K562 (cell line): Measurements from ENCODE around the gene BMAL1. TPM values are rescaled to one million over a fixed set of nuclear protein-coding genes. Genes with fewer than 3 reads are reported as not detected.

ENCODE experiments used
- ATAC-seq: fragments of 200-7000 bp; cut with Tn5 transposase; 3 replicates; pipeline ENCODE4 v1.9.1; 2020; ENCODE audit warnings: moderate library complexity
- BruUV-seq: library from RNA; stranded (reverse); fragments of 400-500 nt; replicated peaks from 2 replicates; lab custom pipeline; 2021; lab: Mats Ljungman, UMichigan
- CTCF ChIA-PET: fragments of 300-600 bp; formaldehyde crosslinking; extraction: SDS; loops from one replicate; lab custom pipeline; 2021; ENCODE audit warnings: low intra/inter-chr PET ratio; lab: Yijun Ruan, JAX
- POLR2A ChIA-PET: fragments of 300-600, 350-650 bp; sonication (Branson Sonifier 250); formaldehyde crosslinking; extraction: SDS; loops from one replicate; lab custom pipeline; 2021; ENCODE audit warnings: antibody characterized with exemption, inconsistent platforms; lab: Yijun Ruan, JAX
- DNase-seq, 4 experiments: peaks; one replicate each; pipeline versions ENCODE4 v3.0.0 to v3.0.0-alpha.2; 2011 to 2018; ENCODE audit warnings: low spot score in 3 of 4, mixed read lengths in 3 of 4; ENCODE audit errors: extremely low read depth in 1 of 4
- FAIRE-seq: peaks from 2 replicates; lab custom pipeline; 2011; peaks lifted over from hg19 to GRCh38; lab: Jason Lieb, UNC
- H2AFZ ChIP-seq: 2 replicates; pipeline ENCODE4 v1.6.0; 2011; ENCODE audit warnings: low read depth, low read length, control low read depth, inconsistent platforms
- H3K27ac ChIP-seq: fragments of 200-600 bp; 3 replicates; pipeline ENCODE4 v1.8.0; 2011; ENCODE audit warnings: low read depth, mild to moderate bottlenecking, control low read depth, inconsistent platforms, low read length, moderate library complexity, mixed read lengths; ENCODE audit errors: extremely low read depth
- H3K27me3 ChIP-seq, 2 experiments: fragments of 300-600 bp in 1 of 2; 2 replicates in 1 of 2; 3 replicates in 1 of 2; pipeline versions ENCODE4 v1.6.0 to v1.8.0; 2011; ENCODE audit warnings: inconsistent platforms in 2 of 2, low read length in 2 of 2, mild to moderate bottlenecking in 1 of 2, mixed read lengths in 1 of 2, moderate library complexity in 1 of 2; ENCODE audit not compliant: control insufficient read depth in 2 of 2, insufficient read depth in 2 of 2
- H3K36me3 ChIP-seq: fragments of 300-600 bp; 3 replicates; pipeline ENCODE4 v1.8.0; 2011; ENCODE audit warnings: mild to moderate bottlenecking, low read length, inconsistent platforms; ENCODE audit not compliant: control insufficient read depth, insufficient read depth
- H3K4me1 ChIP-seq, 2 experiments: fragments of 200-600 bp in 1 of 2; replicated peaks in 1 of 2; 2 replicates in 1 of 2; 3 replicates in 1 of 2; pipeline versions ENCODE4 v1.5.1 to v1.8.0; 2011; ENCODE audit warnings: inconsistent platforms in 2 of 2, low read length in 2 of 2, mild to moderate bottlenecking in 1 of 2, mixed read lengths in 1 of 2, moderate library complexity in 1 of 2; ENCODE audit not compliant: control insufficient read depth in 2 of 2, insufficient read depth in 2 of 2
- H3K4me2 ChIP-seq: 2 replicates; pipeline ENCODE4 v1.6.1; 2011; ENCODE audit warnings: low read length, control low read depth, inconsistent platforms, mixed read lengths; ENCODE audit not compliant: insufficient read depth
- H3K4me3 ChIP-seq: fragments of 200-600 bp; sonication (generic), shearing (Covaris generic); 2 replicates; pipeline ENCODE4 v1.5.1; 2016; ENCODE audit warnings: control low read depth, inconsistent platforms
- H3K79me2 ChIP-seq: fragments of 200-600 bp; 3 replicates; pipeline ENCODE4 v1.8.0; 2011; ENCODE audit warnings: low read length, inconsistent platforms; ENCODE audit not compliant: control insufficient read depth, insufficient read depth
- H3K9ac ChIP-seq, 2 experiments: 2 replicates each; pipeline versions ENCODE4 v1.6.0 to v1.6.1; 2011; ENCODE audit warnings: low read depth in 2 of 2, low read length in 2 of 2, control low read depth in 1 of 2, inconsistent platforms in 1 of 2, mild to moderate bottlenecking in 1 of 2, mixed read lengths in 1 of 2; ENCODE audit not compliant: insufficient read depth in 1 of 2
- H3K9me1 ChIP-seq: one replicate; pipeline ENCODE4 v1.6.0; 2011; ENCODE audit warnings: inconsistent platforms, mild to moderate bottlenecking, low read length, moderate library complexity; ENCODE audit not compliant: control insufficient read depth, insufficient read depth
- H3K9me3 ChIP-seq: replicated peaks from 2 replicates; pipeline ENCODE4 v1.5.1; 2011; ENCODE audit warnings: low read depth, low read length, inconsistent platforms; ENCODE audit not compliant: control insufficient read depth, insufficient read depth
- H4K20me1 ChIP-seq: replicated peaks from 2 replicates; pipeline ENCODE4 v1.6.1; 2011; ENCODE audit warnings: low read length, inconsistent platforms, mixed read lengths; ENCODE audit not compliant: control insufficient read depth, insufficient read depth
- CTCF ChIP-seq, 3 experiments: IDR thresholded peaks in 2 of 3; conservative IDR thresholded peaks in 1 of 3; 2 replicates each; pipeline ENCODE4 v1.5.1; 2011 to 2012; ENCODE audit warnings: low read length in 3 of 3, mild to moderate bottlenecking in 3 of 3, control low read depth in 2 of 3, improper control_type of control experiment in 1 of 3, inconsistent platforms in 1 of 3, low read depth in 1 of 3, mixed read lengths in 1 of 3, moderate library complexity in 1 of 3; ENCODE audit not compliant: insufficient read depth in 2 of 3
- ESRRB ChIP-seq: fragments of 250-450 bp; sonication (Bioruptor Pico); IDR thresholded peaks from 2 replicates; pipeline ENCODE4 v1.5.0; 2020; ENCODE audit warnings: mild to moderate bottlenecking, moderate library complexity, borderline replicate concordance
- FOXP1 ChIP-seq: sonication (generic); formaldehyde crosslinking; IDR thresholded peaks from 2 replicates; pipeline ENCODE4 v1.8.0; 2022; ENCODE audit warnings: mild to moderate bottlenecking, missing genetic modification reagents
- HMG20A ChIP-seq: fragments of 450-650 bp; formaldehyde crosslinking; conservative IDR thresholded peaks from 2 replicates; pipeline ENCODE4 v1.4.0; 2020; ENCODE audit warnings: mild to moderate bottlenecking, mixed read lengths
- KHSRP ChIP-seq: fragments of 450-650 bp; IDR thresholded peaks from 2 replicates; pipeline ENCODE4 v1.6.1; 2017
- REST ChIP-seq, 2 experiments: fragments of 450-650 bp; formaldehyde crosslinking in 1 of 2; IDR thresholded peaks; 2 replicates each; pipeline versions ENCODE4 v1.4.0 to v1.6.1; 2014 to 2020; ENCODE audit warnings: mild to moderate bottlenecking in 2 of 2, borderline replicate concordance in 1 of 2, low read depth in 1 of 2
- SRSF1 ChIP-seq: fragments of 200-400 bp; formaldehyde crosslinking; IDR thresholded peaks from 2 replicates; pipeline ENCODE4 v1.6.1; 2017; ENCODE audit warnings: mild to moderate bottlenecking, low read depth, low read length, moderate library complexity
- TAL1 ChIP-seq: fragments of 450-650 bp; IDR thresholded peaks from 2 replicates; pipeline ENCODE4 v1.6.1; 2016; ENCODE audit warnings: mild to moderate bottlenecking
- ZNF740 ChIP-seq, 3 experiments: fragments of 200-800 bp in 1 of 3; sonication (Bioruptor generic) in 1 of 3; sonication (generic) in 1 of 3; formaldehyde crosslinking in 1 of 3; IDR thresholded peaks; 2 replicates each; pipeline versions ENCODE4 v1.6.1 to v1.8.0; 2016 to 2022; ENCODE audit warnings: mild to moderate bottlenecking in 2 of 3, missing compliant biosample characterization in 2 of 3, missing genetic modification characterization in 2 of 3, missing genetic modification reagents in 1 of 3
- ZNF785 ChIP-seq: fragments of 250-450 bp; sonication (Bioruptor Pico); IDR thresholded peaks from 2 replicates; pipeline ENCODE4 v1.4.0; 2020; ENCODE audit warnings: mild to moderate bottlenecking
- WGBS: fragments of 100-300 bp; shearing (Covaris generic); methylation state at CpG from one replicate; pipeline ENCODE4 v1.1.6; 2016; ENCODE audit warnings: low coverage, mixed read lengths; ENCODE audit not compliant: insufficient coverage; ENCODE audit errors: missing lambda C conversion rate; 5-methylcytosine and 5-hydroxymethylcytosine counted together
- in situ Hi-C: fragments of 300-500 bp; cut with MboI; formaldehyde crosslinking; loops from 4 replicates; pipeline ENCODE4 v1.15.0; 2018; ENCODE audit warnings: inconsistent platforms, mixed read lengths
- intact Hi-C: fragments of 100-400 bp; cut with micrococcal nuclease; formaldehyde crosslinking; loops from 2 replicates; pipeline ENCODE4 v1.14.2; 2022
- polyA plus RNA-seq, 8 experiments: library from polyadenylated mRNA; depleted of rRNA in 4 of 8; stranded (reverse) in 5 of 8; unstranded in 3 of 8; fragments of >200 nt; fragmentation: Nextera tagmentation in 2 of 8; fragmentation: Illumina TruSeq in 1 of 8; extraction: Ambion mirVana in 2 of 8; extraction: Trizol in 1 of 8; gene quantifications; 2 replicates each; pipeline versions ENCODE4 v1.2.1 to v1.2.3, GENCODE V29; 2011 to 2014; ENCODE audit warnings: inconsistent platforms in 1 of 8, missing spikeins in 1 of 8
- total RNA-seq, 7 experiments: library from RNA; depleted of rRNA in 6 of 7; stranded (reverse); fragments of >200 nt in 6 of 7; fragmentation: Illumina TruSeq in 2 of 7; extraction: Trizol in 2 of 7; gene quantifications; 2 replicates each; pipeline versions ENCODE4 v1.2.1 to v1.2.3, GENCODE V29; 2011 to 2021; ENCODE audit warnings: low replicate concordance in 1 of 7

BMAL1 gene
- total and polyA plus RNA-seq, 9 of the 15 experiments (the other 6 are each of a cell fraction or from before 2014, with no cell fraction given) = 0.14 to 2.4 (median 0.64) TPM

DNA sequence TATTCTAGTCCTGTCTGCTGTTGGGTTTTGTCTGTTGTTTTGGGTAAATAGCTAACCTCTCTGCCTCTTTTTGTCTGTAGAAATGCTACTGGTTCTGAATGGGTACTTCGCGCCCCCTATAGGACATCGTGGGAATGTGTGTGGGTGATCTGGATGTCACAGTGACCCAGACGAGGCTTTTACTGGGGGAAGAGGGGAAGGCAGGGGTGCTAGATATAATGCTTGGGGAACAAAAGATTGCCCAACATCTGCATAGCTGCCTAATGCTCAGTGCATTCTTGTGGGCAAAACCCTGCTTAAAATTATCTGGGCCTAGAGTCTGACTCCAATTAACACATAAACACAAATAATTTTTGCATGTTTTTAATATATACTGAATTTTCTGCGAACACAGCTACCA, 57.7 kb downstream of the BMAL1 start:
- Histone ChIP-seq H3K4me1 (peaks cover 0 to 7% of the 10 kb centered on the region in 2 experiments; a peak in 1 of 5 replicates), H3K9me1 (no peaks in the 10 kb centered on the region), H3K79me2 (no peaks in the 10 kb centered on the region), H3K9me3 (no peaks in the 10 kb centered on the region), H3K27me3 (peaks cover 8 to 38% of the 10 kb centered on the region in 2 experiments; a peak in 4 of 5 replicates), H3K9ac (no peak overlapping the region), H3K4me3 (no peak overlapping the region), H2AFZ (no peak overlapping the region), H4K20me1 (no peaks in the 10 kb centered on the region), H3K4me2 (no peak overlapping the region), H3K36me3 (no peaks in the 10 kb centered on the region), H3K27ac (no peak overlapping the region)
- WGBS = 5% methylated on average over 5 of the region's 5 CpGs
- FAIRE-seq (peak; percentile 75), ATAC-seq (peak; percentile 82), DNase-seq (peak; percentile 64 to 69 (median 66))
- no TSS peak for BruUV-seq
- in situ Hi-C loops = loop anchor here (10.0 kb wide), 1 partner anchor 371 kb away; no protein-coding TSS in a partner anchor
- CTCF ChIA-PET = interaction anchor here (0.7 kb wide), 2 partner anchors 9 to 153 kb away, joined by 3 to 4 read pairs; no protein-coding TSS in a partner anchor
- intact Hi-C loops = loop anchor here (2.0 to 10.0 kb wide), 2 partner anchors 125 to 371 kb away; no protein-coding TSS in a partner anchor
- POLR2A ChIA-PET = interaction anchor here (1.3 to 1.4 kb wide), 2 partner anchors 19 to 86 kb away, joined by 3 read pairs; no protein-coding TSS in a partner anchor
- TF ChIP-seq TAL1 (no peak), CTCF (IDR thresholded peaks at IDR 0.05 in 2 of 3, conservative IDR thresholded peaks at IDR 0.05 in 1 of 3; ENCODE audit: insufficient read depth in 2 of 3, low read depth in 1 of 3, low read length in 3 of 3) (peak; percentile 69 to 82 (median 78)), FOXP1 (no peak), HMG20A (no peak), KHSRP (no peak), REST (IDR thresholded peaks at IDR 0.05; ENCODE audit: borderline replicate concordance) (0 out of 2 replicates have a peak, but pooled peaks have one; percentile 8), REST (CRISPR knock-in tag; IDR thresholded peaks at IDR 0.05; ENCODE audit: low read depth) (no peak), SRSF1 (no peak), ZNF740 (CRISPR knock-in tag; IDR thresholded peaks at IDR 0.05) (no peak), ZNF740 (tag; IDR thresholded peaks at IDR 0.05) (no peak), ESRRB (CRISPR knock-in tag) (no peak), ZNF785 (no peak)
